AG09319 (cell line): ENCODE data around the gene CDKN2C.
A peak's percentile ranks its signal among the peaks of the same experiment; 100 is the strongest.
"Not testable (repeated sequence)": the region's sequence is repeated elsewhere in the genome, so short reads cannot be mapped to it uniquely, and the experiment has no call there.

Experiments used
- DNase-seq: peaks from one replicate; pipeline ENCODE4 v3.0.0-alpha.2; 2010; ENCODE audit warnings: low read depth; ENCODE audit errors: extremely low read depth
- TF ChIP-seq, protein P1 (sequence below): IDR thresholded peaks from 2 replicates; pipeline ENCODE4 v1.5.1; 2011; ENCODE audit warnings: low read depth, mild to moderate bottlenecking, inconsistent platforms, low read length, moderate library complexity

The CDKN2C gene

DNA sequence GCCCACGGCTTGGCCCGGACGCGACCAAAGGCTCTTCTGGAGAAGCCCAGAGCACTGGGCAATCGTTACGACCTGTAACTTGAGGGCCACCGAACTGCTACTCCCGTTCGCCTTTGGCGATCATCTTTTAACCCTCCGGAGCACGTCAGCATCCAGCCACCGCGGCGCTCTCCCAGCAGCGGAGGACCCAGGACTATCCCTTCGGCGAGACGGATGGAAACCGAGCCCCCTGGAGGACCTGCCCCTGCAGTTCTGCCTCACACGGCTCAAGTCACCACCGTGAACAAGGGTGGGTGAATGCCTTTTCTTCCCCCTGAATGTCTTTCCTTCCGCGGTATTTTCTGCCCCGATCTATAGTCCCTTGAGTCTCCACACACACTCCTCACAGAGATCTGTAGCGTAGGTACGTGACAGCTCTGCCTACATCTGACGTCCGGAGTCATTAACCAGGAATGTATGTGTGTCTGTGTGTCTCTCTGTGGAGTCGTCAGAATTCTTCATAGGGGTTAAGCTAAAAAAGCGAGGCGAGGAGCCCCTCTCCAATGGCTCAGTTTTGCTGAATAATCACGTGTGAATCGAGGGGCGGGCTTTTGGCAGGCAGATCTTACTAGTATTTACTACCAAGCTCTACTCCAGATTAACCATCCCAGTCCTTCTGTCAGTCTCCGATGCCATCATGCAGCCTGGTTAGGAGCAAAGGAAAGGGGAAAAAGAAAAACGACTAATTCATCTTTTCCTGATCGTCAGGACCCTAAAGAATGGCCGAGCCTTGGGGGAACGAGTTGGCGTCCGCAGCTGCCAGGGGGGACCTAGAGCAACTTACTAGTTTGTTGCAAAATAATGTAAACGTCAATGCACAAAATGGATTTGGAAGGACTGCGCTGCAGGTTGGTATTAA is at the start of gene CDKN2C:
TSS of gene CDKN2C (plus strand) at position 635 of the 898 bp plus-strand sequence. CDS start at position 759, 124 bp downstream.
- TF ChIP-seq, protein P1, sequence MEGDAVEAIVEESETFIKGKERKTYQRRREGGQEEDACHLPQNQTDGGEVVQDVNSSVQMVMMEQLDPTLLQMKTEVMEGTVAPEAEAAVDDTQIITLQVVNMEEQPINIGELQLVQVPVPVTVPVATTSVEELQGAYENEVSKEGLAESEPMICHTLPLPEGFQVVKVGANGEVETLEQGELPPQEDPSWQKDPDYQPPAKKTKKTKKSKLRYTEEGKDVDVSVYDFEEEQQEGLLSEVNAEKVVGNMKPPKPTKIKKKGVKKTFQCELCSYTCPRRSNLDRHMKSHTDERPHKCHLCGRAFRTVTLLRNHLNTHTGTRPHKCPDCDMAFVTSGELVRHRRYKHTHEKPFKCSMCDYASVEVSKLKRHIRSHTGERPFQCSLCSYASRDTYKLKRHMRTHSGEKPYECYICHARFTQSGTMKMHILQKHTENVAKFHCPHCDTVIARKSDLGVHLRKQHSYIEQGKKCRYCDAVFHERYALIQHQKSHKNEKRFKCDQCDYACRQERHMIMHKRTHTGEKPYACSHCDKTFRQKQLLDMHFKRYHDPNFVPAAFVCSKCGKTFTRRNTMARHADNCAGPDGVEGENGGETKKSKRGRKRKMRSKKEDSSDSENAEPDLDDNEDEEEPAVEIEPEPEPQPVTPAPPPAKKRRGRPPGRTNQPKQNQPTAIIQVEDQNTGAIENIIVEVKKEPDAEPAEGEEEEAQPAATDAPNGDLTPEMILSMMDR = no peak; the same call in none of the 2 replicates

GRCh38 chr1:50920409-50920808 is 49.6 kb upstream of the CDKN2C start:
- no peak for DNase-seq

More for the DNA sequence above, at the start of gene CDKN2C:
- DNase-seq = peak; percentile 65

GRCh38 chr1:50921029-50921428 is 49.0 kb upstream of the CDKN2C start:
- no peak for DNase-seq

More at GRCh38 chr1:50920409-50920808, 49.6 kb upstream of the CDKN2C start:
- TF ChIP-seq, protein P1 = no peak

GRCh38 chr1:50923564-50923963 is 46.5 kb upstream of the CDKN2C start:
- TF ChIP-seq, protein P1 = no peak
- DNase-seq = no peak

More at GRCh38 chr1:50921029-50921428, 49.0 kb upstream of the CDKN2C start:
- TF ChIP-seq, protein P1 = no peak

- DNase-seq = peak; percentile 12
- TF ChIP-seq, protein P1 = peak; percentile 42
Measured at GRCh38 chr1:50929376-50929958, 40.6 kb upstream of the CDKN2C start.

GRCh38 chr1:50930193-50930592 is 39.9 kb upstream of the CDKN2C start:
- no peak for DNase-seq
- TF ChIP-seq, protein P1 = no peak

DNA sequence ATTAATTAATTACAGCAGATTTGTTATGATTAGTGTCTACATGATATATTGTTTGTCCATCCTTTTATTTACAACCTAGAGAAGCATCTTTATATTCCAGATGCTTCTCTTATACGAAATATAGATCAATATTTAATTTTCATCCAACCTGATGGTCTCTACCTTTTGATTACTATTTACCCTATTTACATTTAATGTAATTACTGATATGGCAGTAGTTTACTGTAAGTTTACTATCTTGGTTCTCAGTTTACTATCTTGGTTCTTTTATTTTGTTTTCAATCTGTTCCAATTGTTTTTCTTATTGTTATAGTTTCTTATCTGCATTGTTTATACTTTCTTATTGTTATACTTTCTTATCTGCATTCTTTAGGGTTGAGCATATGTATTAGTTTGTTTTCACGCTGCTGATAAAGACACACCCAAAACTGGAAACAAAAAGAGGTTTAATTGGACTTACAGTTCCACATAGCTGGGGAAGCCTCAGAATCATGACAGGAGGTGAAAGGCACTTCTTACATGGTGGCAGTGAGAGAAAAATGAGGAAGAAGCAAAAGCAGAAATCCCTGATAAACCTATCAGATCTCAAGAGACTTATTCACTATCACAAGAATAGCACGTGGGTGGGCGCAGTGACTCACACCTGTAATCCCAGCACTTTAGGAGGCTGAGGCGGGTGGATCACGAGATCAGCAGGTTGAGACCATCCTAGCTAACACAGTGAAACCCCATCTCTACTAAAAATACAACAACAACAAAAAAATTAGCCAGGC is 38.9 kb upstream of the CDKN2C start:
- TF ChIP-seq, protein P1 = no peak
- DNase-seq = no peak

DNA sequence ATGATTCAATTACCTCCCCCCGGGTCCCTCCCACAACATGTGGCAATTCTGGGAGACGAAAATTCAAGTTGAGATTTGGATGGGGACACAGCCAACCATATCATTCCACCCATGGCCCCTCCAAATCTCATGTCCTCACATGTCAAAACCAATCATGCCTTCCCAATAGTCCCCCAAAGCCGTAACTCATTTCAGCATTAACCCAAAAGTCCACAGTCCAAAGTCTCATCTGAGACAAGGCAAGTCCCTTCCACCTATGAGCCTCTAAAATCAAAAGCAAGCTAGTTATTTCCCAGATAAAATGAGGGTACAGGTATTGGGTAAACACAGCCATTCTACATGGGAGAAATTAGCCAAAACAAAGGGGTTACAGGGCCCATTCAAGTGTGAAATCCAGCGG is 38.0 kb upstream of the CDKN2C start:
- DNase-seq = not testable (repeated sequence)

- not testable (repeated sequence) for DNase-seq
Measured at GRCh38 chr1:50933770-50934169, 36.3 kb upstream of the CDKN2C start.
